ENCODE data around the gene KLHL29.

KLHL29 gene

DNA sequence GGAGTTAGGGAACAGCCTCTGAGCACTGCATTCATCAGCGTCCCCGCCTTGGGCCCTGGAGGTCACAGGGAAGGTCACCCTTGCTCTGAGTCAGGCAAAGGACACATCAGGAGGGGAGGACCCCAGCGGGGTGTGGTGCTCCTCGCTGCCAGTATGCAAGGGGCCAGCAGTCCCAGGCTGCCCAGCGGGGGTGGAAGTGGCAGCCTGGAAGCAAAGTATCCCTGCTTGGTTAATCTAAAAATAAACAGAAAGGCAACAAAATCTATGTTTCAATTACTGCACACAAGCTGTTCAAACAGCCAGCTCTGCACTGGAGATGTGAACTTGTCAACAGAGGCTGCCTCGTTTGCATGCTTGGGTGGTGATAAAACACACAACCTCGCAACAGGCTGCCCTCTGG is 164.1 kb downstream of the KLHL29 start:
- H2AFZ ChIP-seq (ENCODE audit: low read length) = no peak overlapping the region
- no peaks in the 10 kb centered on the region for H3K9me3 ChIP-seq (replicated peaks; ENCODE audit: insufficient read depth, low read length)
- H4K20me1 ChIP-seq (ENCODE audit: insufficient read depth, low read length) = no peaks in the 10 kb centered on the region
- no peaks in the 10 kb centered on the region for H3K79me2 ChIP-seq (ENCODE audit: low read length)
- no peaks in the 10 kb centered on the region for H3F3A ChIP-seq (ENCODE audit: insufficient read depth, low read length)
- H3K9me2 ChIP-seq (replicated peaks; ENCODE audit: insufficient read depth, low read length) = no peaks in the 10 kb centered on the region
- TF ChIP-seq, protein P1, sequence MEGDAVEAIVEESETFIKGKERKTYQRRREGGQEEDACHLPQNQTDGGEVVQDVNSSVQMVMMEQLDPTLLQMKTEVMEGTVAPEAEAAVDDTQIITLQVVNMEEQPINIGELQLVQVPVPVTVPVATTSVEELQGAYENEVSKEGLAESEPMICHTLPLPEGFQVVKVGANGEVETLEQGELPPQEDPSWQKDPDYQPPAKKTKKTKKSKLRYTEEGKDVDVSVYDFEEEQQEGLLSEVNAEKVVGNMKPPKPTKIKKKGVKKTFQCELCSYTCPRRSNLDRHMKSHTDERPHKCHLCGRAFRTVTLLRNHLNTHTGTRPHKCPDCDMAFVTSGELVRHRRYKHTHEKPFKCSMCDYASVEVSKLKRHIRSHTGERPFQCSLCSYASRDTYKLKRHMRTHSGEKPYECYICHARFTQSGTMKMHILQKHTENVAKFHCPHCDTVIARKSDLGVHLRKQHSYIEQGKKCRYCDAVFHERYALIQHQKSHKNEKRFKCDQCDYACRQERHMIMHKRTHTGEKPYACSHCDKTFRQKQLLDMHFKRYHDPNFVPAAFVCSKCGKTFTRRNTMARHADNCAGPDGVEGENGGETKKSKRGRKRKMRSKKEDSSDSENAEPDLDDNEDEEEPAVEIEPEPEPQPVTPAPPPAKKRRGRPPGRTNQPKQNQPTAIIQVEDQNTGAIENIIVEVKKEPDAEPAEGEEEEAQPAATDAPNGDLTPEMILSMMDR (IDR thresholded peaks at IDR 0.05; ENCODE audit: low read length) = no peak
- TF ChIP-seq EZH2 (optimal IDR thresholded peaks at IDR 0.05; ENCODE audit: low read depth, low read length) = no peak
- TF ChIP-seq EZH2phosphoT487 (IDR thresholded peaks at IDR 0.05; ENCODE audit: low read length) = no peak
- no peak overlapping the region for H3K9ac ChIP-seq (ENCODE audit: low read length)
- H3K4me2 ChIP-seq (ENCODE audit: low read depth, low read length) = no peak overlapping the region
- DNase-seq = no peak
- H3K36me3 ChIP-seq (replicated peaks; ENCODE audit: insufficient read depth, low read length) = no peaks in the 10 kb centered on the region
- H3K4me1 ChIP-seq (ENCODE audit: low read length) = no peaks in the 10 kb centered on the region
- H3K27ac ChIP-seq (ENCODE audit: low read length) = no peak overlapping the region
- no peak overlapping the region for H3K4me3 ChIP-seq (ENCODE audit: low read length)
- H3K27me3 ChIP-seq (replicated peaks; ENCODE audit: insufficient read depth, low read length) = no peaks in the 10 kb centered on the region

DNA sequence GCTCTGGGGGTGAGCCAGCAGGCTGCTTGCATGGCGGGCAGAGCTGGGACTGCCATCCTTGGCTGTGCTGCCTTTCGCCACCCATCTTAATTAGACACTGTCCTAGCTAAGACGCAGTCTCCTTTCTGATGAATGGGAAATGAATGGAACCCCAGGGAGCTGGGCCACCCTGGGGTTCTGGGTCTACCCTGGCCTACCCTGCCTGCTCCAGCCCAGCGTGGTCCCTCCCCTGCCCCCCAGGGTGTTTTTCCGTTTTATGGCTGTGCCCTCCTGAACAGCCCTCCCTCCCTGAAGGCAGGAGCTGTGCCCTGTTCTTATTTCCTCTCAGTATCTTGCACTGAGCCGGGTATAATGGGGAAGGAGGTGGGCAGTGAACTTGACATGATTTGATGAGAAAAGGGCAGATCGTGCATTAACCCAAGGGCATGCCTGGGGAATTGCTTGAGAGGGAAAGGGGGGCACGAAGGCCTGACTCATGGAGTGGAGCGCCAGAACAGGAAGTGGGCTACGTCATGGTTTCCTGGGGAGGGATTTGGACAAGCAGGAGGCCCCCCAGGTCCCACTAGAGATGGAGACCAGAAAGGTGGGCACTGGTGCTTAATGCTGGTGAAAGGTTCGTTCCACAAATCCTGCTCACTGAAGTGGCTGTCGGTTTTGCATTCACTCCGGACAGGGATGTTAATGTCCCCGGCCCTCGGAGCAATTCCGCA is 165.0 kb downstream of the KLHL29 start:
- no peaks in the 10 kb centered on the region for H3K27me3 ChIP-seq (replicated peaks; ENCODE audit: insufficient read depth, low read length)
- H3F3A ChIP-seq (ENCODE audit: insufficient read depth, low read length) = no peaks in the 10 kb centered on the region
- TF ChIP-seq EZH2phosphoT487 (IDR thresholded peaks at IDR 0.05; ENCODE audit: low read length) (no peak), EZH2 (optimal IDR thresholded peaks at IDR 0.05; ENCODE audit: low read depth, low read length) (no peak)
- TF ChIP-seq, protein P1 (IDR thresholded peaks at IDR 0.05; ENCODE audit: low read length) = no peak
- H4K20me1 ChIP-seq (ENCODE audit: insufficient read depth, low read length) = no peaks in the 10 kb centered on the region
- no peak for DNase-seq
- H3K9me3 ChIP-seq (replicated peaks; ENCODE audit: insufficient read depth, low read length) = no peaks in the 10 kb centered on the region
- no peak overlapping the region for H3K9ac ChIP-seq (ENCODE audit: low read length)
- H3K9me2 ChIP-seq (replicated peaks; ENCODE audit: insufficient read depth, low read length) = no peaks in the 10 kb centered on the region
- no peak overlapping the region for H3K4me3 ChIP-seq (ENCODE audit: low read length)
- no peak overlapping the region for H2AFZ ChIP-seq (ENCODE audit: low read length)
- no peaks in the 10 kb centered on the region for H3K4me1 ChIP-seq (ENCODE audit: low read length)
- no peak overlapping the region for H3K4me2 ChIP-seq (ENCODE audit: low read depth, low read length)
- H3K36me3 ChIP-seq (replicated peaks; ENCODE audit: insufficient read depth, low read length) = no peaks in the 10 kb centered on the region
- no peak overlapping the region for H3K27ac ChIP-seq (ENCODE audit: low read length)
- no peaks in the 10 kb centered on the region for H3K79me2 ChIP-seq (ENCODE audit: low read length)

DNA sequence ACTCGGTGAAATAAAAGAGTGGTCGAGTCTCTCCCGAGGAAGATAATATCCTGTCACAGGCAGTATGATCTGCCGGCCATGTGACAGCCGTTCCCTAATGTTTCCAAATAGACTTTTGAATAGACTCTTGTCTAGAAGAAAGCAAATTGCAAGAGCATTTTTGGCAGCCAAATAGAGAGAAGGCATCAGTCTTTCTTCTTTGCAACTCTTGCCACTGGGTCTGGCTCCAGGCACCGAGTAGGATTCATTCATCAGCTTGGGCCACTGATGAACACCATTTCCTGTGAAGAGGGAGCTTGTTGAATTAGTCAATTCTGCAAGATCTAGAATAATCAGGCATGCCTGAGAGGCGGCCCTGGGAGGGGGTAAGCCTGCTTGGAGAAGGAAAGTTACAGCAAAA is 165.6 kb downstream of the KLHL29 start:
- Histone ChIP-seq H3K27me3 (replicated peaks; ENCODE audit: insufficient read depth, low read length) (no peaks in the 10 kb centered on the region), H3K9me3 (replicated peaks; ENCODE audit: insufficient read depth, low read length) (no peaks in the 10 kb centered on the region), H3K9me2 (replicated peaks; ENCODE audit: insufficient read depth, low read length) (no peaks in the 10 kb centered on the region), H3K4me2 (ENCODE audit: low read depth, low read length) (no peak overlapping the region), H3K4me1 (ENCODE audit: low read length) (no peaks in the 10 kb centered on the region), H2AFZ (ENCODE audit: low read length) (no peak overlapping the region), H4K20me1 (ENCODE audit: insufficient read depth, low read length) (no peaks in the 10 kb centered on the region), H3F3A (ENCODE audit: insufficient read depth, low read length) (no peaks in the 10 kb centered on the region), H3K36me3 (replicated peaks; ENCODE audit: insufficient read depth, low read length) (no peaks in the 10 kb centered on the region), H3K27ac (ENCODE audit: low read length) (no peak overlapping the region), H3K4me3 (ENCODE audit: low read length) (no peak overlapping the region), H3K79me2 (ENCODE audit: low read length) (no peaks in the 10 kb centered on the region), H3K9ac (ENCODE audit: low read length) (no peak overlapping the region)
- no peak for DNase-seq
- no peak for TF ChIP-seq EZH2 (optimal IDR thresholded peaks at IDR 0.05; ENCODE audit: low read depth, low read length)
- TF ChIP-seq, protein P1 (IDR thresholded peaks at IDR 0.05; ENCODE audit: low read length) = no peak
- no peak for TF ChIP-seq EZH2phosphoT487 (IDR thresholded peaks at IDR 0.05; ENCODE audit: low read length)
